Measurements from ENCODE around the gene ZNF668. TPM values are rescaled to one million over a fixed set of nuclear protein-coding genes. Genes with fewer than 3 reads are reported as not detected.

Gene ZNF668
- total RNA-seq, 1 donor from 2014 or later: 8.3 TPM

DNA sequence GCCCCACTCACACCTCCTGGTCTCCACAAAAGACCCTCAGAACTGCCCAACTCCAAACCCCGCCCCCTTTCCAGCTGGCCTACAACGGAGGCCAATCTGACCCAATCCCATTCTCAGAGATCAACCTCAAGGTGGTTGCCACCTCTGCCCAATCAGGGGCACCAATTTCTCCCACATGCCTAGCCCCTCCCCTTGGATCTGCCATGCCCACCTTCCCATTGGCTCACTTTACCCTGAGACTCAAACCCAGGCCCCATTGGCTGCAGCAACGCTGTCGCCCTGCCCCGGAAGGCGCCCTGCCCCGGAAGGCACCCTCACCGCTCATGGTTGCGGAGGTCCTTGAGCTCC is 10.6 kb downstream of the ZNF668 start:
- DNase-seq (no peak), ATAC-seq (no peak)
- H3K9me3 ChIP-seq: no peaks in the 10 kb centered on the region
- TF ChIP-seq, protein P1, sequence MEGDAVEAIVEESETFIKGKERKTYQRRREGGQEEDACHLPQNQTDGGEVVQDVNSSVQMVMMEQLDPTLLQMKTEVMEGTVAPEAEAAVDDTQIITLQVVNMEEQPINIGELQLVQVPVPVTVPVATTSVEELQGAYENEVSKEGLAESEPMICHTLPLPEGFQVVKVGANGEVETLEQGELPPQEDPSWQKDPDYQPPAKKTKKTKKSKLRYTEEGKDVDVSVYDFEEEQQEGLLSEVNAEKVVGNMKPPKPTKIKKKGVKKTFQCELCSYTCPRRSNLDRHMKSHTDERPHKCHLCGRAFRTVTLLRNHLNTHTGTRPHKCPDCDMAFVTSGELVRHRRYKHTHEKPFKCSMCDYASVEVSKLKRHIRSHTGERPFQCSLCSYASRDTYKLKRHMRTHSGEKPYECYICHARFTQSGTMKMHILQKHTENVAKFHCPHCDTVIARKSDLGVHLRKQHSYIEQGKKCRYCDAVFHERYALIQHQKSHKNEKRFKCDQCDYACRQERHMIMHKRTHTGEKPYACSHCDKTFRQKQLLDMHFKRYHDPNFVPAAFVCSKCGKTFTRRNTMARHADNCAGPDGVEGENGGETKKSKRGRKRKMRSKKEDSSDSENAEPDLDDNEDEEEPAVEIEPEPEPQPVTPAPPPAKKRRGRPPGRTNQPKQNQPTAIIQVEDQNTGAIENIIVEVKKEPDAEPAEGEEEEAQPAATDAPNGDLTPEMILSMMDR (IDR thresholded peaks at IDR 0.05): no peak
- H3K27me3 ChIP-seq: no peaks in the 10 kb centered on the region
- intact Hi-C loops (cut with DNase I): no loop called here
- H3K36me3 ChIP-seq: peaks cover 16% of the 10 kb centered on the region
- no peak overlapping the region for H3K4me3 ChIP-seq
- peaks cover 13% of the 10 kb centered on the region for H3K4me1 ChIP-seq
- no peak overlapping the region for H3K27ac ChIP-seq

DNA sequence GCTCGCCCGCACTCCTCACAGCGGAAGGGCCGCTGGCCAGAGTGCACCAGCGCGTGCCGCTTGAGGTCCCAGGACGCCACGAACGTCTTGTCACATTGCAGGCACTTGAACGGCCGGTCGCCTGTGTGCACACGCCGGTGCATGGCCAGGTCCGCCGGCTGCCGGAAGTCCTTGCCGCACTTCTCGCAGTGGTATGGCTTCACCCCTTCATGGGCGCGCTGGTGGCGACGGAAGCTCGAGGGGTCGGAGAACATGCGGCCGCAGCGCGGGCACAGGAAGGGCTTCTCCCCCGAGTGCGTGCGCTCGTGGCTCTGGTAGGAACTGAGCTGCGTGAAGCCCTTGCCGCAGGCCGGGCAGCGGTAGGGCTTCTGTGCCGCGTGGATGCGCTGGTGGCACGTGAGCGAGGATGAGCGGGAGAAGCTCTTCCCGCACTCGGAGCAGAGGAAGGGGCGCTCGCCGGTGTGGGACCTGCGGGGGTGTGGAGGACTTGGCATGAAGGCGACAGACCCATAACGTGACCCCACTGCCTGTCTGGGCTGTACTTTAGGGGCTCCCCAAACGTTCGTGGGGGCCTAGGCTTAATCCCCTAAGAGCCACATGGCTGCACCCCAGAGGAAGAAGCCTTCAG is 12.1 kb downstream of the ZNF668 start:
- H3K27me3 ChIP-seq: no peaks in the 10 kb centered on the region
- peaks cover 13% of the 10 kb centered on the region for H3K4me1 ChIP-seq
- H3K9me3 ChIP-seq: no peaks in the 10 kb centered on the region
- ATAC-seq: no peak
- peaks cover 21% of the 10 kb centered on the region for H3K36me3 ChIP-seq
- no peak for DNase-seq
- no peak overlapping the region for H3K4me3 ChIP-seq
- TF ChIP-seq, protein P1 (IDR thresholded peaks at IDR 0.05): no peak
- intact Hi-C loops (cut with DNase I): no loop called here
- H3K27ac ChIP-seq: no peak overlapping the region

DNA sequence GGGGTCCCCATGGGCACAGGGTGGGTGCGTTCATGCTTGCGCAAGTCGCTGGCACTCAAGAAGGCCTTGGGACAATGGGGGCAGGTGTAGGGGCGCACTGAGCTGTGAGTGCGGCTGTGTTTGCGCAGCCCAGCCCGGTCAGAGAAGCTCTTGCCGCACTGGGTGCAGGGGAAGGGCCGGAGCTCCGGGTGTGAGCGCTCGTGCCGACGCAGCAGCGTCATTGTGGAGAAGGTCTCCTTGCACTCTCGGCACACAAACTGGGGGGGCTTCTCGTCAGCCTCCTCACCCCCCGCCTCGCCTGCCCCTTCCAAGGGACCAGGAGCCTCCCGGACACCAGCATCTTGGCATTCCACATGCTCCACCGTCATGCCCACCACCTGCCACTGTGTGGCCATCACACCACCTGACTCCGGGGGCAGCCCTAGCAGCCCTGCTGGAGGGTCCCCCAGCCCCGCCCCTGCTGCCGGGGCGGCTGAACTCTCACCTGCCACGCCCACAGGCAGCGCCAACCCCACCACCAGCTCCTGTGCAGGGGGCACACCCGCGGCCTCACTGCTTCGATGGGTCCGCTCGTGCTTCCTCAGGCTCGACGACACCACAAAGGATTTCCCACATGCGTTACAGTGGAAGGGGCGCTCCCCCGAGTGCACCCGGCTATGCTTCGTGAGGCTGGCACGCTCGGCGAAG is 12.8 kb downstream of the ZNF668 start:
- peaks cover 21% of the 10 kb centered on the region for H3K36me3 ChIP-seq
- no peak overlapping the region for H3K27ac ChIP-seq
- TF ChIP-seq, protein P1 (IDR thresholded peaks at IDR 0.05): no peak
- DNase-seq: no peak
- H3K4me1 ChIP-seq: peaks cover 13% of the 10 kb centered on the region
- H3K9me3 ChIP-seq: no peaks in the 10 kb centered on the region
- no peak overlapping the region for H3K4me3 ChIP-seq
- no peaks in the 10 kb centered on the region for H3K27me3 ChIP-seq
- ATAC-seq: no peak
- intact Hi-C loops (cut with DNase I): no loop called here

DNA sequence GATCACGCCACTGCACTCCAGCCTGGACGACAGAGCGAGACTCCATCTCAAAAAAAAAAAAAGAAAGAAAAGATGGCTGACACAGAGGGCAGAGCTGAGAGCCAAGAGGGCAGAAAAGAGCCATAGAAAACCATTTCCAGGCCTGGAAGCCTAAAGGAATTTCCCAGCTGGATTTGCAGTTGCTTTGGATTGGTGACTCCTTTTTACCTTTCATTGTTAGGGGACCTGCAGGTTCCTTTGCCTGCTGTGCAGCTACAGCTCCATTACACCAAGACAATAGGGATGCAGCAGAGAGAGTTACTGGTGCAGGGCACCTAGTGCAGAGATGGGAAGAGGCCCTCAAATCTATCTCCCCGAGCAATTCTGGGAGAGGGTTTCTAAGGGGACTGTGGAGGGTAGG is 18.4 kb downstream of the ZNF668 start:
- Histone ChIP-seq H3K4me3 (no peak overlapping the region), H3K9me3 (no peaks in the 10 kb centered on the region), H3K27me3 (no peaks in the 10 kb centered on the region), H3K36me3 (peaks cover 5% of the 10 kb centered on the region), H3K27ac (no peak overlapping the region), H3K4me1 (no peaks in the 10 kb centered on the region)
- TF ChIP-seq, protein P1 (IDR thresholded peaks at IDR 0.05): no peak
- no peak for DNase-seq
- intact Hi-C loops (cut with DNase I): no loop called here
- no peak for ATAC-seq

DNA sequence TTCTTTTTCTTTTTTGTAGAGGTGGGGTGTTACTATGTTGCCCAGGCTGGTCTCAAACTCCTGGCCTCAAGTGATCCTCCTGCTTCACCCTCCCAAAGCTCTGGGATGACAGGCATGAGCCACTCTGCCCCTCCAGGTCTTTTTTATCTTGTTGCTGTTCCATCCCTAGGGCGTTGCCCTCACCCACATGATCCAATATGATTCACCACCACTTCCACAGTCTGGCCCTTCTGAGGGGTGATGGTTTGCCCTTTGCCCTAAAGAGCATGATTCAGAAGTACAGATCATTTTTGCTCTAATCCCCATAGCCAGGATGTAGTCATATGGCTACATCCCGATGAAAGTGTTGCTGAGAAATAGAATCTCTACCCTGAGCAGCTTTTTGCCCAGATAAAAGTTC is 21.9 kb downstream of the ZNF668 start:
- DNase-seq (no peak), ATAC-seq (peak; percentile 96)
- intact Hi-C loops (cut with DNase I): no loop called here
- Histone ChIP-seq H3K9me3 (no peaks in the 10 kb centered on the region), H3K4me3 (no peak overlapping the region), H3K4me1 (no peaks in the 10 kb centered on the region), H3K27ac (no peak overlapping the region), H3K36me3 (no peaks in the 10 kb centered on the region), H3K27me3 (no peaks in the 10 kb centered on the region)
- TF ChIP-seq, protein P1 (IDR thresholded peaks at IDR 0.05): no peak

All from upper lobe of right lung (tissue), 1 donor.